G401 (cell line): ENCODE measurements around the gene GGT6. TPM values are rescaled to one million over a fixed set of nuclear protein-coding genes. Genes with fewer than 3 reads are reported as not detected.
"Not testable (repeated sequence)": the region's sequence is repeated elsewhere in the genome, so short reads cannot be mapped to it uniquely, and the experiment has no call there.

Experiments used
- DNase-seq: peaks from one replicate; pipeline ENCODE4 v3.0.0-alpha.2; 2015; ENCODE audit warnings: low spot score
- in situ Hi-C: cut with HindIII; loops from 2 replicates; pipeline ENCODE4 v1.10.0; 2016; ENCODE audit warnings: low sequenced_read_pairs, mixed read lengths
- total RNA-seq: library from RNA; depleted of rRNA; stranded (reverse); fragments of >200 nt; shearing (Covaris generic); gene quantifications from 2 replicates; pipeline ENCODE4 v1.2.3, GENCODE V29; 2014

GGT6 gene
- total RNA-seq, 1 experiment from 2014 or later, result not detected

DNA sequence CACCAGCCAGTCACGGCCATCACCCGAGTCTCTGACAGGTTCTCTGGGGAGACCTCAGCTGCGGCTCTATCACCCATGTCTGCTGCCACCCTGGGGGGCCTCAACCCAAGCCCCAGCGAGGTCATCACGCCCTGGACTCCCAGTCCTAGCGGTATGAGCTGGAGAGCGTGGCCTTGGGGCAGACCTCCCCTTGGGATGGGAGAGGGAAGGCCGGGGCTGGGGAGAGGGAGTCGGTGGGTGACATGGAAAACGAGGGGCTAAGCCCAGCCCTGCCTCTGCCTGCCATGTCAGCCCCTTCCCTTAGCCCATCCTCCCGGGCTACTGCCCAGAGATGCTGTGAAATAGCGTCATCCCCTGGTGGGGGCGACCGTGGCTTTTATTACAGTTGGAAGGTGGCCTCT lies 32.6 kb upstream of the GGT6 start:
- DNase-seq, result no peak
- in situ Hi-C loops, result no loop called here

DNA sequence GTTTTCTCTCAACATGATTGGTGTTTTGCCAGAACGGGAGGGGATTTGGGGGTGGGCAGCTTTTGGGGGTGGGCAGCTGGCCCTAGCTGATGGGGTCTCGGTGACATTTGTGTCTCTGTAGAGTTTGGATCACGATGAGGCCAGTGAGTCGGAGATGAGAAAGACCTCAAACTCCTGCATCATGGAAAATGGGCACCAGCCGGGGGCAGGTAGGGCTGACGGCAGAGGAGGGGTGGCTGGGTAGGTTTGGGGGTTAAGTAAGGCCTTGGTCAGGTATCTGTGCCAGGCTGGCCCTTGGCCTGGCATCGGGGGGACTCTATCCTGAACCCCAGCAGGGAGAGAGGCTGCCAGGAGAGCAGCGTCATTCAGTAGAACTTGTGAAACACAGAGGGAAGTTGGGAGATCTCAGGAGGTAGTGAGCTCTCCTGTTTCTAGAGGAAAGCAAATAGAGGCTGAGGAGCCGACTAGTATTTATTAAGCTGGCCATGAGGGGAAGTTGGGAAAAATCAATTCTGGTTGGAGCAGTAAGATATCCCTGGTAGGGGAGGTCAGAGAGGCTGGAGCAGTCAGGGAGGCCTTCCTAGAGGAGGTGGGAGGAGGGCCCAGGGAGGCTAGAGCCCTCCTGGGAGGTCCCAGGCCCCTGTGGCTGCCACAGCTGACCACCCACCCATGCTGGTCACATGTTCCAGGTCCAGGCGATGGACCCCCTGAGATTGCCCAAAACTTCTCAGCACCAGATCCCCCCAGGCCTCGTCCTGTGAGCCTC lies 32.0 kb upstream of the GGT6 start:
- no peak for DNase-seq
- in situ Hi-C loops, result no loop called here

GRCh38 chr17:4591529-4591928 lies 31.2 kb upstream of the GGT6 start:
- in situ Hi-C loops, result no loop called here
- DNase-seq, result no peak

- no peak for DNase-seq
- in situ Hi-C loops, result no loop called here
Observed at GRCh38 chr17:4590981-4591453, 30.6 kb upstream of the GGT6 start.

- in situ Hi-C loops, DNase-seq: not testable (repeated sequence)
Observed at GRCh38 chr17:4590042-4590441, 29.7 kb upstream of the GGT6 start.

GRCh38 chr17:4588898-4589625 lies 28.7 kb upstream of the GGT6 start:
- DNase-seq, result no peak
- in situ Hi-C loops, result no loop called here

DNA sequence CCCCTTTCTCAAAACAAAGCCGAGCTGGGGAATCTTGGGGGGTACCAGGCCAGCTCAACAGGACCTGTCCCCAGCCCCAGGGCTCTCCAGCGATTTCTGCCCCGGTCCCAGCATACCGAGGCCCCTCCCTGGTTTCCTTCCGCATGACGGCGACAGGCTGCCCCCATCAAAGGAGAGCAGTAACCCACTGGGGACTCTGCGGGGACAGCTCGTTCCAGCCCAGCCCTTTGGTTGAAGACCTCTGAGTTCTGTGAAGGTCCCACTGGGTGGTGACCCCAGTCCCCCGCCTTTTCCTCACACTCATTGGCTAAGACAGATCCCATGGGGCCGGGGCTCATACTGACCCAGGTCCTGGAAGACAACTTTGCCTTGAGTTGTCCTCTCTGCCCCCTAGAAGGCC lies 28.0 kb upstream of the GGT6 start:
- DNase-seq, result no peak
- in situ Hi-C loops, result no loop called here

GRCh38 chr17:4587803-4588202 lies 27.4 kb upstream of the GGT6 start:
- DNase-seq, result no peak
- in situ Hi-C loops, result no loop called here

GRCh38 chr17:4587195-4587594 lies 26.8 kb upstream of the GGT6 start:
- in situ Hi-C loops, result no loop called here
- no peak for DNase-seq

GRCh38 chr17:4586043-4586442 lies 25.7 kb upstream of the GGT6 start:
- in situ Hi-C loops, result no loop called here
- no peak for DNase-seq

DNA sequence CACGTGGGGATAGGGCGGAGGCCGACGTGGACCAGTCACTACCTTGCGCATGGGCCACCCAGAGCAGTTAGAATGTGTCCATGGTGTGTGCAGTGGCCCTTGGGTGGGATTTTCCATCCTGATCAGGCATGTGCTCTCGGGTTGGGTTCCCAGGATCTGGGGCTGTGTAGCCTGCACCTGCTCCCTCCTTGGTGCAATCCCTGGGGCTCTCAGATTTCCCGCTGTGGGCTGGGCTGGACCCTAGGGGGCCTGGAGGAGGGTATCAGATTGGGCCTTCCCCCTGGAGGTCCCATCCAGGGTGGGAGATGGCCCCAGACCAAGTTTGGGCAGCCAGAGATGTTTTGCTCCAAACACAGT lies 25.2 kb upstream of the GGT6 start:
- in situ Hi-C loops, result no loop called here
- DNase-seq, result no peak

DNA sequence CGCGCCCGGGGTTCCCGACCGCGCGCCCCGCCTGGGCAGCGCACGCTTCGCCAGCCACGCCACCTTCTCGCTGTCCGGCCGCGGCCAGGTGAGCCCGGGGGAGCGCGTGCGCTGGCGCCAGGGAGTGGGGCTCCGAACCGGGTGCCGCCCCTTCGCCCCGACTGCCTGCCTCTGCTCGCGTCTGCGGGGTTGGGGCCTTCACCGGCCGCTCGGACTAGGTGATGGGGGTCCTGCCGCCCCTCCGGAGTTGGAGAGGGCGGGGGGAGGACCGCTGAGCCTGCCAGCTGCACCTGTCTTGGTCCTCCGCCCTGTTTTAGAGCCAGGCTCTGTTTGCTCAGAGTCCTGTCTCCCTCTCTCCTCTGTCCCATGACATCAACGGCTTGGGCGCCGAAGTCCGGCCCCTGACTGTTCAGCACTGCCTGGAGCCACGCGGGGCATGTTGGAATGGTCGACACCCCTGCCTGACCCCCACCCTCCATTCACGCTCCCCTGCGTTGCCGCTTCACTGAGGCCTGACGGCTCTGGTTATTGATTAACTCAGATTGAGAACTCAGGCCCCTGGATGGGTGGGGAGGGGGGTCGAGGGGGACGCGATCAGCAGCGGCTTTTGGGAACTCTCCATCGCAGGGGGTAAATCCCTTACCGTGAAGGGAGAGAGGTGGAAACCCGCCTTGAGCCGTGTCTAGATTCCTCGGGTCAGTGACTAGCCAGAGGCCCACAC lies 24.7 kb upstream of the GGT6 start:
- DNase-seq, result no peak
- in situ Hi-C loops, result no loop called here

GRCh38 chr17:4584101-4584916 lies 23.9 kb upstream of the GGT6 start, which contains the start of gene SMTNL2:
SMTNL2 (plus strand) TSS chr17:4584529; CDS start chr17:4584606, 77 bp downstream.
- in situ Hi-C loops, result no loop called here
- DNase-seq, result no peak

DNA sequence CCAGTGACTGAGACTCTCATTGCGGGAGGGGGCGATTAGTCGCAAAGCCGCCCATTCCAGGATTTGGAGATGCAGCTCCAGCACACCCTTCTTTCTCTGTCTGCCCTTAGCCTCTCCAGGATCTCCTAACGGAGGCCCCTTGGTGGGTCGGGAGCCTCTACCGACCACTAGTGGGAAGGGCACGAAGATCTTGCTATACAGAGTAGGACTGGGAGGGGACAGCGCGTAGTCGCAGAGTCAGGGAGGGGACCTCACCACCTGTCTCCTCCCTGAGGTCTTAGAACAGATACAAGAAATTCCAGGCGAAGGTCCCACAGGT lies 23.4 kb upstream of the GGT6 start:
- in situ Hi-C loops, result no loop called here
- peak; percentile 27 for DNase-seq

DNA sequence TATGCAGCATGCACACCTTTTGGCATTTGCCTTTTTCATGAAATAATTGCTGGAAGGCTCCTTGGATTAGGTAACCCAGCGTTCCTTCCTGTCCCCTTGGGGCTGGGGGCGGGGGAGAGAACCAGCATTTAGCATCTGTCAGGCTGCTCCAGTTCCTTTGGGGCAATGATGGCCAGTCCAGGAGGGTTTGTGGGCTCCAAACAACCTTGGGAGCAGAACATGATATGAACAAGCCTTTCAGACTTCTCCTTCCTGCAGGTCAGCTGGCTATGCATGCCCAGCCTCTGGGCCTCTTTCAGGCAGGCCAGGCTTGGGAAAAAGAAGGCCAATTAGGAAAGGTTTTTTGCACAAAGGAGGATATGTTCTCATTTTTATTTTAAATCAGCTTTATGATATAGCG lies 22.8 kb upstream of the GGT6 start:
- in situ Hi-C loops, result no loop called here
- no peak for DNase-seq

- in situ Hi-C loops, result no loop called here
Observed at GRCh38 chr17:4582691-4583090, 22.3 kb upstream of the GGT6 start.

DNA sequence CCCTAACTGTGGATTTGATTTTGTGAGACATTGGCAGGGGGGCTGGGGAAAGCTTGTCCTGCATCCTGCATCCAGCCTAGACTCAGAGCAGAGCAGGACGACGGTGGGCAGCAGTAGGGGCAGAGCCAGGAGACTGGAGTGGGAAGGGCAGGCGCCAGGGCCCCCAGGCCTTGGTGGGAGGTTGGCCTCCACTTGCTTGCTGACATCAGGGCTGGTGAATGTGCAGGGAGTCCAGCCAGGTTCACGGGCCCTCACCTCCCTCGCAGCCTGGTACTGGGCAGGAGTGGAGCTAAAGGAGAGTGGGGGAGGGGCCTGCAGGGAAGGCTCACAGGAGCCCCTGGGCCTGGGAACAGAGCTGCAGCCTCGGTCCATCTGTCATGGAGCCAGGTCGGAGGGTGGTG lies 21.7 kb upstream of the GGT6 start:
- in situ Hi-C loops, result no loop called here
- no peak for DNase-seq

More at GRCh38 chr17:4582691-4583090, 22.3 kb upstream of the GGT6 start:
- peak; percentile 32 for DNase-seq

DNA sequence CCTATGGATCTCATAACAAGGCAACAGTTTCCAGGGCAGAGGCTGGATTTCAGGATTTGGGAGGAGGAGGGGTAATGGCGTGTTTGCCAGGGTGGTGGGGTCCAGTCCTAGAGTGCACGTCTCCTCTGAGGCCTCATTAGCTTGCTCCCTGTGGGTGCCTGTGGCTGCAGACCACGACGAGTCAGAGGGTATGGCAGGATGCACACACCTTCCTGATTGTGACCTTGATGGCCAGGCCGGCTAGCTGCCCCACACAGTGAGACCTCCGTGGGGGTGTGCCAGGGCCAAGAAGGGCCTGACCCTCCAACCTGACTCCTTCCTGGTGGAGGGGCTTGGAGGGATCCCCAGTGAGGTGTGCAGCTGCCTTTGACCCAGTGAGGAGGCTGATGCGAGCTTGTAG lies 19.9 kb upstream of the GGT6 start:
- in situ Hi-C loops, result no loop called here
- DNase-seq, result no peak

GRCh38 chr17:4579678-4580077 lies 19.3 kb upstream of the GGT6 start:
- DNase-seq, result no peak

More at GRCh38 chr17:4579678-4580077, 19.3 kb upstream of the GGT6 start:
- in situ Hi-C loops, result no loop called here
